HG03378 (cell line): ENCODE results near the gene DCAF5.

Experiments
- ATAC-seq: cut with Tn5 transposase; IDR thresholded peaks from one replicate; pipeline ENCODE4 v1.9.1; 2021; ENCODE audit warnings: mild to moderate bottlenecking, moderate library complexity; ENCODE audit not compliant: unreplicated experiment

DCAF5 gene

DNA sequence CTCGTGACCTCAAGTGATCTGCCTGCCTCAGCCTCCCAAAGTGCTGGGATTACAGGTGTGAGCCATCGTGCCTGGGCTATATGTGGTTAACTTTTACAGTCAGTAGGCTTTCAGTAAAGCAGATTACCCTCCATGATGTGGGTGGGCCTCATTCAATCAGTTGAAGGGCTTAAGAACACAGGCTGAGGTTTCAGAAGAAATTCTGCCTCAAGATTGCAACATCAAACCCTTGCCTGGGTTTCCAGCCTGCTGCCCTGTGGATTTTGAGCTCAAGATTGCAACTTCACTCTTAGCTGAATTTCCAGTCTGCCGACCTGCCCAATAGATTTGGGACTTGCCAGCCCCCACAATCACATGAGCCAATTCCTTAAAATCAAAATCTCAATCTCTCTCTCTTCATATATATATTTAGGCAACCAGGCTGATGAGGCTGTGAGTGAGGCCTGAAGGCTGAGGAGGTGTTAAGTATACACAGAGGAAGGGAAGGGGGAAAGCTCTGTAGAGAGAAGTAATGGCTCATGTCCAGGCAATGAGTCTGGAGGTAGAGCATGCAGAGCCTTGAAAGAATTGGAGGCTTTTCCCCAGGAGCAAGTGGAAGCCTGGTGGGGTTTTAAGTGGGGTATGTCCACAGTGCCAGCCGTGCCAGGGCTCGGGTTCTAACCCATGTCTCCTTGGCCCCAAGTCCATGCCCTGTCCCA is 140.5 kb downstream of the DCAF5 start:
- no peak for ATAC-seq

GRCh38 chr14:69010648-69011047 is 142.3 kb downstream of the DCAF5 start:
- no peak for ATAC-seq

- ATAC-seq = no peak
Measured at GRCh38 chr14:69008421-69008884, 144.5 kb downstream of the DCAF5 start.

GRCh38 chr14:69006346-69006745 is 146.6 kb downstream of the DCAF5 start:
- ATAC-seq = no peak

DNA sequence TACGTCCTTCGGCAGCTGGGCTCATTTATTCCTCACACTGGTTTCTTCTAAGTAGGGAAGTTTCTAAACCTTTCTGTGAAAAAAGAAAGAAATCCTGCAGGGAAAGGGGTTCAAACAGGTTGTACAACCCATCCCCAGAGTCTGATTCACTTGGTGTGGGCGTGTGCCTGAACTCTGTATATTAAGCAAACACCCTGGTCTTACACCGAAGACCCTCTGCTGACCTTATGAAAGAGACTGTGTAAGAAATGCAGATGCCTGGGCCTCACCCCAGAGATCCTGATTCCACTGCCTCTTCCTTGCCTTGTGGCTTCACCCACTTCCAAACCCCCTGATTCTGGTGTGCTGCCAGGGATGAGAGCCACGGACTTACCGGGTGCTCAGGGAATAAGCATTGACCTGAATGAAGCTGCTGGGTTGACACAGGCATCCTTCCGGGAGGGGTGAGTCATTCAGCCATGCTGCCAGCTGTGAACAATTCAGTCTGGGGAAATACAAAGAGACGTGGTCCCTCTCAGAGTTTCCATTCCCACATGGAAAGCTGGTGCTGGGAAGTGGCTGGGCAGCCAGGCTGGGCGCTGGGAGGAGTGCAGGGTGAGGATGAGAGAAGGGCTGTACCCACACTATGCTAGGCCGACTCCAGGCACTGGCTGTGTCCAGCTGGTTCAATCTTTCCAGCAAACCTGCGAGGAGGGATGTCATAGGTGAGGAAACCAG is 147.3 kb downstream of the DCAF5 start:
- no peak for ATAC-seq

- no peak for ATAC-seq
Measured at GRCh38 chr14:69004731-69005431, 148.0 kb downstream of the DCAF5 start.

GRCh38 chr14:69003626-69004025 is 149.3 kb downstream of the DCAF5 start:
- no peak for ATAC-seq

GRCh38 chr14:69002069-69002468 is 150.8 kb downstream of the DCAF5 start:
- no peak for ATAC-seq

- no peak for ATAC-seq
Measured at GRCh38 chr14:69001375-69001774, 151.5 kb downstream of the DCAF5 start.
